ENCODE data around the gene IFNL4.

The IFNL4 gene

GRCh38 chr19:39240421-39240820 is 8.2 kb downstream of the IFNL4 start:
- DNase-seq (ENCODE audit: low read depth) = no peak
- no peak overlapping the region for H3K4me3 ChIP-seq (ENCODE audit: low read depth, low read length)
- TF ChIP-seq CTCF (conservative IDR thresholded peaks at IDR 0.05; ENCODE audit: low read depth, low read length) = no peak

GRCh38 chr19:39238944-39239343 is 9.7 kb downstream of the IFNL4 start:
- no peak for DNase-seq (ENCODE audit: low read depth)
- TF ChIP-seq CTCF (conservative IDR thresholded peaks at IDR 0.05; ENCODE audit: low read depth, low read length) = no peak
- no peak overlapping the region for H3K4me3 ChIP-seq (ENCODE audit: low read depth, low read length)

- DNase-seq (ENCODE audit: low read depth) = no peak
- H3K4me3 ChIP-seq (ENCODE audit: low read depth, low read length) = no peak overlapping the region
- no peak for TF ChIP-seq CTCF (conservative IDR thresholded peaks at IDR 0.05; ENCODE audit: low read depth, low read length)
Observed at GRCh38 chr19:39238209-39238608, 10.4 kb downstream of the IFNL4 start.

GRCh38 chr19:39237200-39238184 is 11.2 kb downstream of the IFNL4 start:
- DNase-seq (ENCODE audit: low read depth) = no peak
- TF ChIP-seq CTCF (conservative IDR thresholded peaks at IDR 0.05; ENCODE audit: low read depth, low read length) = no peak
- no peak overlapping the region for H3K4me3 ChIP-seq (ENCODE audit: low read depth, low read length)

GRCh38 chr19:39236527-39236926 is 12.1 kb downstream of the IFNL4 start:
- no peak for TF ChIP-seq CTCF (conservative IDR thresholded peaks at IDR 0.05; ENCODE audit: low read depth, low read length)
- H3K4me3 ChIP-seq (ENCODE audit: low read depth, low read length) = no peak overlapping the region
- DNase-seq (ENCODE audit: low read depth) = no peak

- H3K4me3 ChIP-seq (ENCODE audit: low read depth, low read length) = no peak overlapping the region
Observed at GRCh38 chr19:39232708-39233107, 15.9 kb downstream of the IFNL4 start.

More at GRCh38 chr19:39232708-39233107, 15.9 kb downstream of the IFNL4 start:
- no peak for DNase-seq (ENCODE audit: low read depth)
- TF ChIP-seq CTCF (conservative IDR thresholded peaks at IDR 0.05; ENCODE audit: low read depth, low read length) = no peak

All from choroid plexus epithelial cell (primary cell).